Measurements from ENCODE around the gene ANKRD55.
"Not testable (repeated sequence)": the region's sequence is repeated elsewhere in the genome, so short reads cannot be mapped to it uniquely, and the experiment has no call there.

ANKRD55 gene

GRCh38 chr5:56110646-56111403, 122.3 kb downstream of the ANKRD55 start:
- no peak for TF ChIP-seq CTCF (conservative IDR thresholded peaks at IDR 0.05; ENCODE audit: low read length)
- peak; percentile 76 for DNase-seq (ENCODE audit: low read depth)
- H3K4me3 ChIP-seq (ENCODE audit: low read length), result no peak overlapping the region

GRCh38 chr5:56108246-56108645, 124.9 kb downstream of the ANKRD55 start:
- no peak for TF ChIP-seq CTCF (conservative IDR thresholded peaks at IDR 0.05; ENCODE audit: low read length)
- DNase-seq (ENCODE audit: low read depth), result no peak
- no peak overlapping the region for H3K4me3 ChIP-seq (ENCODE audit: low read length)

GRCh38 chr5:56106837-56107236, 126.3 kb downstream of the ANKRD55 start:
- TF ChIP-seq CTCF (conservative IDR thresholded peaks at IDR 0.05; ENCODE audit: low read length), result no peak
- no peak for DNase-seq (ENCODE audit: low read depth)
- no peak overlapping the region for H3K4me3 ChIP-seq (ENCODE audit: low read length)

- DNase-seq (ENCODE audit: low read depth), result peak; percentile 66
Observed at GRCh38 chr5:56105511-56106291, 127.4 kb downstream of the ANKRD55 start.

GRCh38 chr5:56102889-56103288, 130.2 kb downstream of the ANKRD55 start:
- TF ChIP-seq CTCF (conservative IDR thresholded peaks at IDR 0.05; ENCODE audit: low read length), result no peak
- H3K4me3 ChIP-seq (ENCODE audit: low read length), result no peak overlapping the region
- no peak for DNase-seq (ENCODE audit: low read depth)

More at GRCh38 chr5:56105511-56106291, 127.4 kb downstream of the ANKRD55 start:
- TF ChIP-seq CTCF (conservative IDR thresholded peaks at IDR 0.05; ENCODE audit: low read length), result no peak
- H3K4me3 ChIP-seq (ENCODE audit: low read length), result no peak overlapping the region

GRCh38 chr5:56102207-56102606, 130.9 kb downstream of the ANKRD55 start:
- not testable (repeated sequence) for DNase-seq (ENCODE audit: low read depth)

GRCh38 chr5:56101180-56101579, 131.9 kb downstream of the ANKRD55 start:
- no peak for TF ChIP-seq CTCF (conservative IDR thresholded peaks at IDR 0.05; ENCODE audit: low read length)
- DNase-seq (ENCODE audit: low read depth), result no peak
- no peak overlapping the region for H3K4me3 ChIP-seq (ENCODE audit: low read length)

More at GRCh38 chr5:56102207-56102606, 130.9 kb downstream of the ANKRD55 start:
- H3K4me3 ChIP-seq (ENCODE audit: low read length), result not testable (repeated sequence)
